ENCODE data around the gene TCL1B. TPM values are rescaled to one million over a fixed set of nuclear protein-coding genes. Genes with fewer than 3 reads are reported as not detected.

The TCL1B gene
- total RNA-seq, 1 experiment from 2014 or later, result 3.6 TPM

- no peak overlapping the region for H2AFZ ChIP-seq (ENCODE audit: low read length)
- no peak overlapping the region for H4K91ac ChIP-seq (ENCODE audit: insufficient read length, low read depth, low read length)
- Mint-ChIP-seq H3K4me3 (no peak overlapping the region), H3K4me1 (peaks cover 16 to 27% of the 10 kb centered on the region in 2 experiments), H3K27ac (no peak overlapping the region), H3K27me3 (ENCODE audit: low read depth) (peaks cover 53% of the 10 kb centered on the region), H3K9me3 (peaks cover 8 to 9% of the 10 kb centered on the region in 2 experiments; a peak in 4 of 5 replicates), H3K36me3 (ENCODE audit: insufficient read depth in 1 of 3, low read depth in 3 of 3) (peaks cover 2 to 8% (median 8%) of the 10 kb centered on the region in 3 experiments; a peak in 4 of 7 replicates)
- DNase-seq, result no peak
- no peaks in the 10 kb centered on the region for H3K79me1 ChIP-seq (ENCODE audit: insufficient read depth, low read depth, low read length, poor library complexity, severe bottlenecking)
- no peaks in the 10 kb centered on the region for H3K79me2 ChIP-seq (ENCODE audit: insufficient read depth, low read length)
- no peak overlapping the region for H4K8ac ChIP-seq (replicated peaks; ENCODE audit: insufficient read length, low read depth, low read length)
- no peak overlapping the region for H3K18ac ChIP-seq (ENCODE audit: insufficient read length, low read depth, low read length)
- H3K4me2 ChIP-seq (ENCODE audit: insufficient read depth, insufficient read length, low read length), result no peak overlapping the region
- H3K4me1 ChIP-seq (ENCODE audit: insufficient read depth, low read length), result peaks cover 4% of the 10 kb centered on the region
- TF ChIP-seq CTCF (conservative IDR thresholded peaks at IDR 0.05), result no peak
- H3K9me3 ChIP-seq (ENCODE audit: control insufficient read depth, low read depth, low read length), result no peaks in the 10 kb centered on the region
- no peak overlapping the region for H2BK20ac ChIP-seq (ENCODE audit: low read depth, low read length, poor library complexity, severe bottlenecking)
- no peak overlapping the region for H3K27ac ChIP-seq (ENCODE audit: insufficient read length, low read depth, low read length)
- H3K9ac ChIP-seq (ENCODE audit: extremely low read depth, insufficient read length, low read length), result no peak overlapping the region
- H2BK15ac ChIP-seq (ENCODE audit: low read depth, low read length), result no peak overlapping the region
- H4K20me1 ChIP-seq (ENCODE audit: control insufficient read depth, insufficient read depth, insufficient read length), result no peaks in the 10 kb centered on the region
- H3K23ac ChIP-seq (ENCODE audit: insufficient read length, low read depth, low read length), result no peak overlapping the region
- H3T11ph ChIP-seq (ENCODE audit: low read length), result no peak overlapping the region
- no peak overlapping the region for H2BK5ac ChIP-seq (ENCODE audit: insufficient read length, low read length)
- no peak overlapping the region for H4K5ac ChIP-seq (ENCODE audit: insufficient read length, low read depth, low read length)
- no peak overlapping the region for H3K4ac ChIP-seq (ENCODE audit: low read depth, low read length)
- H2AK5ac ChIP-seq (ENCODE audit: insufficient read length, low read length), result no peak overlapping the region
- no peaks in the 10 kb centered on the region for H3K23me2 ChIP-seq (ENCODE audit: insufficient read length, low read depth, low read length, poor library complexity, severe bottlenecking)
- H3K14ac ChIP-seq (ENCODE audit: insufficient read depth, low read length), result no peak overlapping the region
- no peak overlapping the region for H2BK120ac ChIP-seq (ENCODE audit: low read depth, low read length, poor library complexity, severe bottlenecking)
- no peaks in the 10 kb centered on the region for H3K27me3 ChIP-seq (ENCODE audit: insufficient read depth, low read length)
- H3K56ac ChIP-seq (ENCODE audit: insufficient read length, low read depth, low read length), result no peak overlapping the region
- no CpG with 5 or more reads among the region's 2 CpGs for whole genome bisulfite sequencing (ENCODE audit: extremely low coverage, insufficient read length, low lambda C conversion rate)
- no peak overlapping the region for H2BK12ac ChIP-seq (ENCODE audit: insufficient read length, low read depth, low read length)
Observed at GRCh38 chr14:95681153-95681552, 5.1 kb upstream of the TCL1B start.
